Hematopoietic multipotent progenitor cell treated with erythropoietin and hydrocortisone succinate and interleukin-3 and kit ligand, for 8 days (in vitro differentiated cells): ENCODE data around the gene PARD3B.

ENCODE experiments used
- DNase-seq: peaks from one replicate; pipeline ENCODE4 v3.0.0-alpha.2; 2015

Gene PARD3B

DNA sequence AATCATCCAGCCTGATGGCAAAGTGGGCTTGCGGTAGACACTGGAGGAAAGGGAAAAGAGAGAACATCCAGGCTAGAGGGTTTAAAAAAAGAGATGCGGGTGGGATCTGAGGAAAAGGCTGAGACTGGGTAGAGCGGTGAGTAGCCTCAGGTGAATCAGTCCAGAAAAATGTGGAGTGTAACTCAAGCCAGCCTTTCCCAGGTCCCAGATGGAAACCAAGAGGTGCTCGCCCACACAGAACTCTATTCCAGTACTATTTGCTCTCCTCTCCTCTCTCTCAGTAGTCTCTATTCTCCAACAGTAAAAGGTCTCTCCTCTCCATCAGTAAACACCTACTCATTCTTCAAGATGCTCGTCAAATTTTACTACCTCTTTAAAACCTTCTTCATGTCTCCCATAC lies 1098.7 kb downstream of the PARD3B start:
- DNase-seq, result no peak

DNA sequence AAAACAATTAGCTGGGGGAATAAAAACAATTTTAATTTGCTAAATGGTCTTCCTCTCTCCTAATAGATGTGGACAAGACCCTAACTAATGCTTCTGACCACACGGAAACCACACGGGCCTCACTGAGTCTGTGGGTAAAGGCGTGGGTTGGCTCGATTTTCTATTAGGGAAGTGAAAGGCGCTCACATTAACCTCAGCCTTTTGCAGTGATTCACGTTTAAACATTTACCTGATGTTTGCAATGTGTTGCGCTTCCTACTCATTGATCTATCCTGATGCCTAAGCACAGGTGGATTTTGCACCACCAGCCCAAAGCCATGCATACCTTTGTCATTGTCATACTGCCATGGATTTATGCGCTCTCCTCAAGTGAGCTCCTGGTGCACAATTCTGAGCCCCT lies 1101.4 kb downstream of the PARD3B start:
- no peak for DNase-seq

DNA sequence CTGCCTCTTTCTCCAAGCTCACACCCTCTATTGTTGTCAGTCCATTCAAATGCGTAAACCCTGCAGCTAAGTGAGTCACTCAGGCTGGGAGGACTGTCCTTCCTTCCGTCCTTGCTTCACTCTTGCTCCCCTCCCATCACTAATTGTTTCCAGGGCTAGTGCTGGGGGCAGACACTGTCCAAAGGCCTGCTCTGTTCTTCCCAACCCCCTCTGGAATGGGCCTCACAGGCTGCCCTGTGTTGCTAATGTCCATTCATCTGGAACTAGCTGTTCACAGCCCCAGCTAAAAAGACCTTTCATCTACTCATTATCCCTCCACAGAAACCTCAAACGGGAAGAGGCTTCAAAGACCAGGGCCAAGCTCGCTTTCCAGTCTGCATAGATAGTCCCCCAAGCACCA lies 1105.2 kb downstream of the PARD3B start:
- DNase-seq, result no peak

DNA sequence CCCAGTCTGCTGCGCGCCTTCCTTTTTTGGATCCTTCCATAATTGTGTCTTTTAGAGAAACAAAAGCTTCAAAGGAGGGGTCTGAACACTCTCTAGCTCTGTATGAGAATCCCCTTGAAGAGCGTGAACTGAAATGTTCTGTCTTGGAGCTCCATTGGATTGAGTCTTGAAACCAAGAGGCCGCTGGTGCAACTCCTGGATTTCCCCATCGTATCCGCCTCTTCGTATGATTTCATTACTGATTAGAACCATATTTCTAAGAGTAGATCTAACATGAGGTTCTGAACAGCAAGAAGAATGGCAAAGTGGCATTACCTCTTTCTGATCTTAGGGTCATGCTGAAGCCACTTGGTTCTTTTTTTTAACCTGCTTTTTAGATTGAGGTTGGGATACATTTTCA lies 1105.7 kb downstream of the PARD3B start:
- no peak for DNase-seq

DNA sequence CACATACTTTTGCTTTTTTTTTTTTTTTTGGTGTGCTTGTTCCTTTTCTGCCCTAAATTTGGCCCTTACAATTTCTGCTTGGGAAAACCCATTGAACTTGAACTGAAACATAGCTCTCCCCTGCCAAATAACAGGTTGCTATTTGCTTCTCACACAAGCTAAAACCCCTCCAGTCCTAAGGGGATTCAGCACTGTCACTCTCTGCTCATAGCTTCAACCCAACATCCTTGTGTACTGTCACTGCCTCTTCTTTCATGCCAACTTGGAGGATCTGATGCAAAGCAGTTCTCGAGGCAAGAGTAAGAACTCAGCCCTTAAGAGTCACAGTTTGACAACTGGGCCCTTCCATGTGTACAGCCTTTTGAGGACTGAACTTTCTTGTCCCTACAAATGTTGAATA lies 1106.4 kb downstream of the PARD3B start:
- no peak for DNase-seq

DNA sequence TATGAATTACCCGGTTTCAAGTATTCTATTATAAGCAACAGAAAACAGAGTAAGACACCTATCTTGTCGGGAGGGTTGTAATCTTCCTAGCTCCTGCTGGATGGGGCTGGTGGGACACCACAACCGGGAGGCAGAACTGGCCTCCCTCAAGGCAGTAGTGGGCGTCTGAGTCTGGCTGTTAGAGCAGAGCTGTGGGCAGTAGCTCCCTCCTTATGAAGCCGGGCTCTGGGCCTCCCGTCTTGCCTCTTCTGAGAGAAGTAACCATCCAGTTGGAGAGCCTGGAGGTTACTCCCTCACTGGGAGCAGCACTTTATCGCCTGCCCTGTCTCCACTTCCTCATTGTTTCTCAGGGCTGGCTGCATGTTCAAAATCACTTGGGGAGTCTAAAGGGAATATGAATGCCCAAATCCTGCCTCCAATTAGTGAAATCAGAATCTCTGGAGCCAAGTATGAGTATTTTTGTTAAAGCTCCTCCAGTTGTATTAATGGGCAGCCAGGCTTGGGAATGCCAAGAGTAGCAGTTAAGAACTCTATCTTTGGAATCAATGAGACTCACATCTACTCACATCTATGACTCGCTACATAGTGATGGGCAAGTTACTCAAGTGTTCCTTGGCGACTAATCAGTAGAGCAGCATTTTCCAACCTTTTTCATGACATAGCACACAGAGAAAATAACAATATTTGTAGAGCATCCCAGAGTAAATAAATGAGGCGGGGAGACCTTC lies 1109.8 kb downstream of the PARD3B start:
- no peak for DNase-seq

DNA sequence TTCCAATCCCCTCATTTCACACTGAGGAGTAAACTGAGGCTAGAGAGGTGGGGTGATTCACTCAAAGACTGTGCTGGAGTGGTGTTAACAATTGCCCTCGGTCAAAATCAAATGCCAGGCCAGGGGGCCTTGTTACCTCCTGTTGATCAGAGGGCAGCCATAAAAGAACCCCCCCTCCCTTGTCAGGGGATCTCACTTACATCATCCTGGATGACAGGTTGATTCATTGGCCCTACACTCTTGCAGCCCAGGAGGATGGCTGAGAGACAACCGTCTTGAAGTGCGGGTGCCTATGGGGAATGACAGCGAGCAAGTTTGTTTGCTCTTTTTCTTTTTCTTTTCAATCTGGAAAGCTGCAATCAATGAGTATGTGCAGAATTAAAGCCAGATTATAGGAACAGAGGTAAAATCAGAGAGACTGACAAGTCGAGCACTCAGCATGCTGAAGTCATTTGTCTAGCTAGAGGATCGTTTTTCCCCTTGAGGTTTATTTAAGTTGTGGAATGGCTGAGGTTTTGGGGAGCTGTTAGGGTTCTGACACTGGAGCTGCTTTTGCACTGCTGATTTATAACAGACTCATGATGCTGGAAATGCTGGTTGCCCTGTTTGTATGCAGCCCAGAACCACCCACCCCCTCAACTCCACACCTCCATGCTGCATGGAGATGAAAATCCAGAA lies 1110.6 kb downstream of the PARD3B start:
- no peak for DNase-seq

DNA sequence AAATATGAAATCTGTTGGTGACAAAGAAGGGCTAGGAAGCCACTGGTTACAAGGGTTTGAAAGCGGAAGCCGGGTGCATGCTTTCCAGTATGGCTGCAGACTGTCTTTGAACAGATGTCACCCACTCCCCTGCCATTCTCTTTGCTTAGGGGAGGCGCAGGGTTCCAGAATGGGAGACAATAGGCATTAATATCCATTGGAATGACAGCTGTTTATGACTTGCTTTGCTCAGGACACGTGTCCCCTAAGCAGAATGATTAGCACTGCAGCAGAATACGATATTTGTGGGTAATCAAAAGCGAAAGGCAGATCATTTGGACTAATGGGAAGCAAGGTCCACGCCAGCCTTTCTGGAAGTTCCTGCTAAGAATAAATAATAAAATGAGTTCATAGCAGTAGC lies 1111.2 kb downstream of the PARD3B start:
- DNase-seq, result no peak

DNA sequence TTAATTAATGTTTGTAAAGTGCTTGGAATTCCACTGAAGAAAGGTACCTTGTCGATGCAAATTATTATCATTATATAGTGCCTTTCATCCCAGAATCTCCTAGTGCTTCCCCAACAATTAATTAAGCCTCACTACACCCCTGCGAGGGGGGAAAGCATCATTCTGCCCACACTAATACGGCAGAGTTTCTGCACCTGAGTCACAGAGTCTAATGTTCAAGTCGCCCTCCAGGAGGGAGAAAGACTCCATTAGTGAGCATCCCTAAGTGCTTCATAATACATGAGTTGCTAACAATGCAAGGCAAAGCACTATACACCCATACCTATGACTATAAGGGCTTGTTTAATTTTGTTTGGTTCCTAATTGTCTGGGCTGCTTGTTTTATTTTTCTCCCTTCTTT lies 1111.7 kb downstream of the PARD3B start:
- DNase-seq, result no peak

DNA sequence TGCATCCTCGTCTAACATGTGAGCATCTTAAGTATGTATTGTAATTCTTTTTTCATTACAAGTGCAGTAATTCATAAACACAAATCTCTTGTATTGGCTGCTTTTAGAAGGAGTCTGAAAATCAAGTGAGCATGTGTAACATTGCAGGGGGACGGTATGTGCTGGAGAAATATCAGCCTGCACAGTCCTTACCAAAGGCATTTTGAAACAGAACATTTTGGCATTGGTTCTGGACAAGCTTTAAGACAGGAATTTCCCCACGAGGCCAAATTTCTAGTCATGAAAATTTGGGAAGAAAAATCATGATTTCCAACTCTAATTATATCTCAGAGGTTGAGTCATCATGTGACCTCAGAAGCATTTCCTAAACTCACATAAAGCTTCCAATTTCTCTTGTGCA lies 1112.3 kb downstream of the PARD3B start:
- no peak for DNase-seq

DNA sequence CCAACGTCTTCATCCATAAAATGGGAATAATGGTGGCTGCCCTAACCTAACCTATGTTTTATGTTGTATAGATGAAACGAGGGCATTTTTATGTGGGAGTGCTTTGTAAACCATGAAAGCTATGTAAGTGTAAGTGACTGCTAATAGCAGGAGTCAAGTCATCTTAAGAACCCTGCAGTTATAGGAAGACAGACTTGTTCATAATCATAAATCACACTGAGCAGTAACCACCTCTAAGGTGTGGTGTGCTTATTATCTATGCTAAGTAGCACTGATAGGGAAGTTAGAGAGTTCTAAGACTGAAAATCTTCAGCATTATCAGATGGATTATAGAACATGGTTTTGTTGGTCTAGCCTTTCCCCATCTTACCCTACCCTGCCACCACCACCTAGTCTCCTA lies 1112.8 kb downstream of the PARD3B start:
- DNase-seq, result no peak

DNA sequence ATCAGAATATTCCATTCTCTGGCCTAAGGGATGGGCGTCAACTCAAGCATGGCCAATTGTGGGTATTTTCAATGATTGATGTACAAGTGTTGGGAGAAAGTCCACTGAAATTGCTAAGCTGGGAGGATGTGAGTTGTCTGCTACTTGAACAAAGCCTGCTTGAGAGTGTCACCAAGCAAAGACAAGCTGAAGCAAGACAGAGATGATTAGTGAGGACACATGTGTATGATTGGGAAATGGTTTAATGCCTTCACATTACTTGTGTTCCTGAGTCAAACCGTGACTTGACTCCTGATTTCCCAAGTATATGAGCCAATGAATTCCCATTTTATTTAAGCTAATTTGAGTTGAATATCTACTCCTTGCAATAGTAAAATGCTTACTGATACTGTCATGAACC lies 1113.3 kb downstream of the PARD3B start:
- DNase-seq, result no peak

DNA sequence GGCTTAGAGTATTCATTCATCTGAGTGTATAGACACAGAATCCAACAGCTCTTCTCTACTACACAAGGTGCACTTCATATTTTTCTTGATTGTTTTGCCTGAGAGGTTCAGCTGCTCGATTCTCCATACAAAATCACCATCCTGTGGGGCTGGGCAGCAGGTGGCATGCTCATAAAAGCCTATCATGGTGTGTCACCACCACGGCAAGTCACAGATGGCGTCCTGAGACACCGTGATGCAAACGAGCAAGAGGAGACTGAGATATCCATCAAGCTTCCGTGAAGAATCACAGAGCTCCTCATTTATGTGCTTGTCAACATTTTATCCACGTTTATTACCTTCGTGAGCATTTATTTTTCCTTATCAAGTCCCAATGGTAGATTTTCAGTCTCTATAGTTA lies 1114.6 kb downstream of the PARD3B start:
- DNase-seq, result no peak

DNA sequence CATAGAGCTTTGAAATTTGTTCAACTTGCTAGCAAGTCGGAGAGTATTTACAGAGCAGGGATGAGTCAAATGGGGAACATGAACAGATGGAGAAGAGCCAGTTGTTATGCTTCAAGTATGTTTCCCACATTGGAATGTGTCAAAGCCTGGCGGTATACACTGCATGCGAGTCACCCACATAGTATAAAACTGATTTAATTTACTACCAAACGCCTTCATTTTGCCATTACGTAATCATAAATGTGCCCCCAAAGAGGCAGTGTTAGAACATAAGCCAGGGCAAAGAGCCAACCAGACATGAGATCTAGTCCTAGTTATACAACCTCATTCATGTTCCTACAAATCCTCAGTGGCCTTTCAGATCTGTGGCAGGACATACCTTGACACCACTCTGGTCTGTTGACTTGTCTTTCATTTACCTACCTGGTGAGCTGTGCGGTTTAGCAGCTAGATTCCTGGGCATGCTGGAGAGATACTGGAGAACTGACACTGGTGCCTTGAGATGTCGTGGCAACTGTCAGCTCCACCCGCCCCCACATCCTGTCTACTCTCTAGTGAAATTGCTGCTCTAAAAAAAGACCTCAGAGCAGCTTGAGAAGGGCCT lies 1115.3 kb downstream of the PARD3B start:
- no peak for DNase-seq

DNA sequence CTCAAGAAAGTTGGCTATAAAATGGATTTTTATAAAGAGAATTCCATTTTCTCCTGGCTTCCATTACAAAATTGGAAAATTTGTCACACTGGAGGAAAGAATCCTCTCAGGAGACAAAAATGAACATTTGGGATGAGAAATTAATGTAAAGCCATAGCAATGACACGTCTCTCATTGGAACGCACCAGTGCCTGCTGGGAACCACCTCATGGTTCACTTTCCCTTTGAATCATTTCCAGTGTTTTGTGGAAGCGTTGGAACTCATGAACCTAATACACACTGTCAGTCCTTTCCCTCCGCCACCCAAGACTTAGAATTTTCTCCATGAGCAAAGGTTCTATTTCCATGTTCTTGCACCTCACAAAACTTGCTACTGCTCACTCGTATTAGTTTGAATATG lies 1116.0 kb downstream of the PARD3B start:
- no peak for DNase-seq

DNA sequence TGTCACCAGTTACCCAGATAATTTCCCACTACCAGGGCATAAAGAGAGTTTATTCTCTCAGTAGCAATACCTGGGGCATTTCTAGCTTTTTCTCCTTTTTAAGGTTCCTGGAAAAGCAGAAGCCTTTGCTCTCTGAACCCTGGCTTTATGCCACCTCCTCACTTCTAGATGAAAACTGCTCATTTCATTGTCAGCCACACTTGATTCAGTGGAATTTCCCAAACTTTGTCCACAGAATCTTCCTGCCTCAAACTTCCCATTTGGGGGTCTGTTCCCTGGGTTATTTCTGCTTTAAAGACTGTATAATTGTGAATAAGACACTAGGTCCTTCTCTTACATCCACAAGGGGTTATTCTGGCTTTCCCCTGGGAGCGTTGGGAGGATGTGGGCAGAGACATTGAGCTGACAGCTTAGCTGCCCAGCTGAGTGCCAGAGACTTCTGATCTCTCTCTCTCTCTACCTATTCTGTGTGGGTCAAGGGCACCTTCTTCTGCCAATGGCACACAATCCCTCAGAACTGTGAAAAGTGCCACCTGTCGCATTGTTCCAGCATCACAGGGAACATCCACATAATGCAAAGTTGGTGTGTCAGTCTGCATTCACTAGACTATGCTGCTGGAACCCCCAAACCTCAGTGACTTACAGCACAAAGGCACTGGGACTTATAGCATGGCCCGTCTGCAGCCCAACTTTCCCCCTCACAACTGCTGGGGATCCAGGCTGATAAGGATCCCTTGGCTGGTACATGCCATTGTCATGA lies 1117.1 kb downstream of the PARD3B start:
- no peak for DNase-seq

DNA sequence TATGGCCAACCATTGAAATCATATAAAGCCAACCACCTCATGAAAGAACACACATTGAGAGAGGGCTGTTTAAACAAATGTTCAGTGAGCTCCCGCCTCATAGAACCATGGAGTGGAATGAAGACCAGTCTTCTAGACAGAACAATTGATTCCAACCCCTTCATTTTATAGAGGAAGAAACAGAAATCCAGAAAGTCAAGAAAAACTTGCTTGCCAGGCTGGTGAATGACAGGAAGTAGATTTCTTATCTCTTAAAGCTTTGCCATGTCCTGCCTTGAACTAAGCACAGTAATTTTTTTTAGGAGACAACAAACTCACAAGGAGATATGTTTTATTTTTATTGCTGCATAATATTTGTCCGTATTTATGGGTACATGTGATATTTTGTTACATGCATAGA lies 1120.5 kb downstream of the PARD3B start:
- no peak for DNase-seq
